HCT116 (cell line): ENCODE measurements around the gene SAP130. TPM values are rescaled to one million over a fixed set of nuclear protein-coding genes. Genes with fewer than 3 reads are reported as not detected.

Experiments used
- ATAC-seq: fragments of 200-7000 bp; cut with Tn5 transposase; 2 replicates; pipeline ENCODE4 v1.9.1; 2020; ENCODE audit warnings: mild to moderate bottlenecking, moderate library complexity
- BruUV-seq: library from RNA; stranded (reverse); fragments of 400-500 nt; replicated peaks from 2 replicates; lab custom pipeline; 2021; lab: Mats Ljungman, UMichigan
- CTCF ChIA-PET: fragments of 300-600 bp; sonication (Branson Sonifier 250); formaldehyde crosslinking; loops from one replicate; lab custom pipeline; 2021; ENCODE audit warnings: antibody characterized with exemption; lab: Charles Lee
- POLR2A ChIA-PET: fragments of 300-600, 350-600 bp; sonication (Branson Sonifier 250); formaldehyde crosslinking; loops from one replicate; lab custom pipeline; 2021; ENCODE audit warnings: antibody characterized with exemption; lab: Charles Lee
- RAD21 ChIA-PET, 2 experiments: fragments of 300-600 bp; sonication (Branson Sonifier 250); formaldehyde crosslinking; loops; one replicate each; lab custom pipeline; 2023; ENCODE audit warnings: low total read pairs in 2 of 2; ENCODE audit not compliant: uncharacterized antibody in 2 of 2, unreplicated experiment in 2 of 2, low non-redundant PET in 1 of 2; lab: Charles Lee
- DNase-seq: peaks from one replicate; pipeline ENCODE4 v3.0.0-alpha.2; 2010; ENCODE audit warnings: low read depth, low spot score
- H2AFZ ChIP-seq: fragments of 200-600 bp; shearing (Covaris generic), sonication (generic); 2 replicates; pipeline ENCODE4 v1.6.1; 2017; ENCODE audit warnings: low read depth, mixed run types, mixed read lengths, antibody characterized with exemption, low read length; ENCODE audit not compliant: poor library complexity, severe bottlenecking
- H3K27ac ChIP-seq: 2 replicates; pipeline ENCODE4 v1.5.1; 2012; ENCODE audit warnings: low read depth, low read length
- H3K27me3 ChIP-seq: fragments of 200-600 bp; sonication (generic); 2 replicates; pipeline ENCODE4 v1.6.1; 2016; ENCODE audit warnings: mixed run types, low read length, mixed read lengths; ENCODE audit not compliant: insufficient read depth
- H3K36me3 ChIP-seq, 2 experiments: fragments of 200-500 bp in 1 of 2; fragments of 200-600 bp in 1 of 2; sonication (Bioruptor generic) in 1 of 2; sonication (generic) in 1 of 2; 2 replicates each; pipeline versions ENCODE4 v1.5.1 to v1.6.1; 2014 to 2016; ENCODE audit warnings: low read length in 2 of 2, inconsistent platforms in 1 of 2, mixed read lengths in 1 of 2, mixed run types in 1 of 2; ENCODE audit not compliant: insufficient read depth in 2 of 2, control insufficient read depth in 1 of 2
- H3K4me1 ChIP-seq, 2 experiments: fragments of 200-600 bp in 1 of 2; sonication (generic) in 1 of 2; 2 replicates each; pipeline versions ENCODE4 v1.5.1 to v1.6.1; 2012 to 2017; ENCODE audit warnings: low read length in 2 of 2, inconsistent platforms in 1 of 2, mild to moderate bottlenecking in 1 of 2, mixed read lengths in 1 of 2, mixed run types in 1 of 2, moderate library complexity in 1 of 2; ENCODE audit not compliant: insufficient read depth in 2 of 2, control insufficient read depth in 1 of 2
- H3K4me2 ChIP-seq: fragments of 200-600 bp; sonication (generic); 2 replicates; pipeline ENCODE4 v1.6.1; 2017; ENCODE audit warnings: mixed run types, low read length, mixed read lengths
- H3K4me3 ChIP-seq, 2 experiments: fragments of 200-600 bp in 1 of 2; sonication (generic) in 1 of 2; replicated peaks in 1 of 2; 2 replicates each; pipeline ENCODE4 v1.5.1; 2011 to 2016; ENCODE audit warnings: low read length in 2 of 2, control low read depth in 1 of 2, low read depth in 1 of 2, mild to moderate bottlenecking in 1 of 2, mixed read lengths in 1 of 2, mixed run types in 1 of 2
- H3K79me2 ChIP-seq: fragments of 200-600 bp; sonication (generic); 2 replicates; pipeline ENCODE4 v1.6.1; 2017; ENCODE audit warnings: mild to moderate bottlenecking, mixed run types, low read length, moderate library complexity, mixed read lengths; ENCODE audit not compliant: insufficient read depth
- H3K9ac ChIP-seq: fragments of 200-600 bp; sonication (generic); 2 replicates; pipeline ENCODE4 v1.6.1; 2016; ENCODE audit warnings: low read length, mixed read lengths
- H3K9me2 ChIP-seq: fragments of 200-600 bp; sonication (generic), shearing (Covaris generic); 2 replicates; pipeline ENCODE4 v1.6.1; 2017; ENCODE audit warnings: mixed run types, mild to moderate bottlenecking, moderate library complexity; ENCODE audit not compliant: insufficient read depth
- H3K9me3 ChIP-seq, 2 experiments: fragments of 200-500 bp in 1 of 2; fragments of 200-600 bp in 1 of 2; sonication (Bioruptor generic) in 1 of 2; sonication (generic) in 1 of 2; 2 replicates each; pipeline ENCODE4 v1.6.1; 2014 to 2017; ENCODE audit warnings: low read length in 2 of 2, mixed read lengths in 2 of 2, inconsistent platforms in 1 of 2, low read depth in 1 of 2, mild to moderate bottlenecking in 1 of 2, mixed run types in 1 of 2, moderate library complexity in 1 of 2; ENCODE audit not compliant: control insufficient read depth in 1 of 2, insufficient read depth in 1 of 2
- H4K20me1 ChIP-seq: fragments of 200-600 bp; sonication (generic), shearing (Covaris generic); 2 replicates; pipeline ENCODE4 v1.6.1; 2017; ENCODE audit warnings: mixed run types, mild to moderate bottlenecking, moderate library complexity; ENCODE audit not compliant: insufficient read depth
- ATF3 ChIP-seq: IDR thresholded peaks from 2 replicates; pipeline ENCODE4 v1.6.1; 2012
- CBX3 ChIP-seq: IDR thresholded peaks from 2 replicates; pipeline ENCODE4 v1.6.1; 2012; ENCODE audit warnings: low read depth
- ELF1 ChIP-seq: IDR thresholded peaks from 2 replicates; pipeline ENCODE4 v1.6.1; 2012; ENCODE audit warnings: low read depth, borderline replicate concordance
- EZH2phosphoT487 ChIP-seq: fragments of 200-600 bp; IDR thresholded peaks from 2 replicates; pipeline ENCODE4 v1.6.1; 2018; ENCODE audit warnings: antibody characterized with exemption, borderline replicate concordance
- JUND ChIP-seq: IDR thresholded peaks from 2 replicates; pipeline ENCODE4 v1.6.1; 2012
- POLR2A ChIP-seq: IDR thresholded peaks from 2 replicates; pipeline ENCODE4 v1.7.0; 2011; ENCODE audit warnings: borderline replicate concordance; ENCODE audit not compliant: insufficient read depth, insufficient read length; ENCODE audit errors: extremely low read depth
- RAD21 ChIP-seq: IDR thresholded peaks from 2 replicates; pipeline ENCODE4 v1.6.1; 2012; ENCODE audit warnings: low read depth, mild to moderate bottlenecking
- REST ChIP-seq: IDR thresholded peaks from 2 replicates; pipeline ENCODE4 v1.6.1; 2012; ENCODE audit warnings: low read depth
- SIN3A ChIP-seq: IDR thresholded peaks from 2 replicates; pipeline ENCODE4 v1.6.1; 2012; ENCODE audit warnings: low read depth
- ZBTB33 ChIP-seq: IDR thresholded peaks from 2 replicates; pipeline ENCODE4 v1.6.1; 2011; ENCODE audit warnings: mild to moderate bottlenecking, low read length, moderate library complexity; ENCODE audit not compliant: insufficient replicate concordance; ENCODE audit errors: extremely low read depth
- intact Hi-C: fragments of 100-400 bp; cut with micrococcal nuclease; formaldehyde crosslinking; loops from 2 replicates; pipeline ENCODE4 v1.10.0; 2022
- total RNA-seq: library from RNA; stranded (reverse); gene quantifications from one replicate; pipeline ENCODE4 v1.2.1, GENCODE V29; 2021; ENCODE audit not compliant: unreplicated experiment

The SAP130 gene
- total RNA-seq, 1 experiment from 2014 or later = 29.5 TPM

DNA sequence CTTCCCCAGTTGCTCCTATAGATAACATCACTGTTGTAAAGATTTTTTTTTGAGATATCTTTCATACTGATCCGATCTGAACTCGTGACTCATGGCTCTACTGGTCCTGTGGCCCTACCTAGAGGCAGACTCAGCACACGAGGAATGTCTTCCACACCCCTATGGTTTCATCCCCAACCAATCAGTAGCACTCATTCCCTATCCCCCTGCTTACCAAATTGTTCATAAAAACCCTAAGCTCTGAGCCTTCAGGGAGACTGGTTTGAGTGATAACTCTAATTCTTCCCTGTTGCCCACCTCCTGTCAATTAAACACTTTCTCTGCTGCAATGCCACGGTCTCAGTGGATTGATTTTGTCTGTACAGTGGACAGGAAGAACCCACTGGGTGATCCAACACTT lies 4.2 kb upstream of the SAP130 start:
- no peaks in the 10 kb centered on the region for H3K27me3 ChIP-seq
- ChIA-PET RAD21 (no interaction called here), CTCF (no interaction called here), POLR2A (no interaction called here)
- H3K27ac ChIP-seq = no peak overlapping the region
- no peak for TF ChIP-seq ATF3
- TF ChIP-seq SIN3A = no peak
- no peak for TF ChIP-seq JUND
- no peak for TF ChIP-seq REST
- TF ChIP-seq RAD21 = no peak
- no peak for TF ChIP-seq CBX3
- TF ChIP-seq POLR2A = no peak
- no peak for TF ChIP-seq ELF1
- TF ChIP-seq ZBTB33 = no peak
- no peak for TF ChIP-seq EZH2phosphoT487
- no peaks in the 10 kb centered on the region for H4K20me1 ChIP-seq
- no peak overlapping the region for H3K4me3 ChIP-seq
- peaks cover 0 to 5% of the 10 kb centered on the region in 2 experiments; a peak in 3 of 4 replicates for H3K4me1 ChIP-seq
- ATAC-seq (no peak), DNase-seq (no peak)
- H2AFZ ChIP-seq = no peak overlapping the region
- H3K9me2 ChIP-seq = no peaks in the 10 kb centered on the region
- no peaks in the 10 kb centered on the region for H3K79me2 ChIP-seq
- intact Hi-C loops = no loop called here
- H3K9me3 ChIP-seq = peaks cover 12 to 13% of the 10 kb centered on the region in 2 experiments; a peak in 3 of 4 replicates
- no peaks in the 10 kb centered on the region for H3K36me3 ChIP-seq
- no peak overlapping the region for H3K4me2 ChIP-seq
- BruUV-seq = no TSS peak
- H3K9ac ChIP-seq = no peak overlapping the region
